Stimulated activated CD8-positive, alpha-beta memory T cell treated with anti-CD3 and anti-CD28 coated beads, Interleukin-15, amount 100 ng/mL, for 24 hours (primary cell): ENCODE measurements around the gene ETV6.
"Not testable (repeated sequence)": the region's sequence is repeated elsewhere in the genome, so short reads cannot be mapped to it uniquely, and the experiment has no call there.

Source experiments
- DNase-seq: peaks from one replicate; pipeline ENCODE4 v3.0.0-alpha.2; 2020; ENCODE audit warnings: low read depth

ETV6 gene

DNA sequence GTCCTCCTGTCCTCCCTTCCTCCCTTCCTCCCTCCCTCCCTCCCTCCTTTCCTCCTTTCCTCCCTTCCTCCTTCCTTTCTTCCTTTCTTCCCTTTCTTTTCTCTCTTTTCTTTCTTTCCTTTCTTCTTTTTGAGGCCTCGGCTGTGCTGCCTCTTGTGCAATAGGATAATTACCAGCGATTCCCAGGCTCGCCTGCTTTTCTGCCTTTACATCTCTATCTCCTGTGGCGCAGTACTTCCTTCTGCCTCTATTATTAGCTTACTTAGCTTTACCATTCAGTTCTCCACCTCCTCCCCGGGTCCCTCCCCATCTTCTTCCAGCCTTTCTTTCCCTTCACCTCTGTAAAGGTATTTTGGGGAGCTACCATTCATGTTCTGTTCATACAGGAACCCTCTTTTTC is 19.9 kb downstream of the ETV6 start:
- DNase-seq = no peak

DNA sequence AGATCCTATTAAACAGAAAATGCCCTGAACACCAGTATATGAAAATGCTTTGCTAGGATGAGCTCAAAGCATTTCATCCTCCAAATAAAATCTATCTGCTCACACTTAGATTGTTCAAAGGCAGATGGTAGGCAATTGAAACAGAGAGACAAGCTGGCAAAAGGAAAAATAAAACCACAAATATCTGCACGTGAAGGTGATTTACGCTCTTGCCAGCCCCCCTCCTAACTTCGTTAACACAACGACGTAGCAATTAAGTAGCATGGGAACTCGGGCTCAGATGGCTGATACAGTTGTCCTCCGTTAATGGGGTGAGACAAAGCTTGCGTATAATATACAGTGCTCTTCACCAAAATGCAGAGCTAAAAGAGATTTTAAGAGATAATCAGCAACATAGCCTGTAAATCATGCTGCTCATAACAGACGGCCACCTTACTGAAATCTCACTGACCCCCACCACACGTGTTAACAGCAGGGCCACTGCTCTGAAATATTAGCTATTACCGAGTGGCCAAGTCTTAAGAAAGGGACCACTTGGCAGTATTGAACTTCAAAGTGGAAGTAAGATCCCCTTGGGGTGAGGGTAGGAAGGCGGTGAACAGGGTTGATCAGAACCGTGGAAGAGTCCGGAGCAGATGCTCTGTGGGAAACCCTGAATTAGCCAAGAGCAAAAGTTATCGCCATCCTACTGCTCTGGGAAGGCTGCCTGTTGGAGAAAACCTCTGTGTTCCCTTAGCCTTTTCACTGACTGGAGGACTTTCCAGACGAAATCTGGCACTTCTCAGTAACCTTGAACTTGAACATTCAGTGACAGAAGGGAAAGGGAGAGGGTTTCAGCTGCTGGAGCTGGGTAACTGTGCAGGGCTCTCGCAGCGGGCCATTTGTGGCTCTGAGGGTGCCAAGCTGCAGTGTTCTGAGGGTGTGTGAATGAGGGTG is 23.1 kb downstream of the ETV6 start:
- DNase-seq = no peak

DNA sequence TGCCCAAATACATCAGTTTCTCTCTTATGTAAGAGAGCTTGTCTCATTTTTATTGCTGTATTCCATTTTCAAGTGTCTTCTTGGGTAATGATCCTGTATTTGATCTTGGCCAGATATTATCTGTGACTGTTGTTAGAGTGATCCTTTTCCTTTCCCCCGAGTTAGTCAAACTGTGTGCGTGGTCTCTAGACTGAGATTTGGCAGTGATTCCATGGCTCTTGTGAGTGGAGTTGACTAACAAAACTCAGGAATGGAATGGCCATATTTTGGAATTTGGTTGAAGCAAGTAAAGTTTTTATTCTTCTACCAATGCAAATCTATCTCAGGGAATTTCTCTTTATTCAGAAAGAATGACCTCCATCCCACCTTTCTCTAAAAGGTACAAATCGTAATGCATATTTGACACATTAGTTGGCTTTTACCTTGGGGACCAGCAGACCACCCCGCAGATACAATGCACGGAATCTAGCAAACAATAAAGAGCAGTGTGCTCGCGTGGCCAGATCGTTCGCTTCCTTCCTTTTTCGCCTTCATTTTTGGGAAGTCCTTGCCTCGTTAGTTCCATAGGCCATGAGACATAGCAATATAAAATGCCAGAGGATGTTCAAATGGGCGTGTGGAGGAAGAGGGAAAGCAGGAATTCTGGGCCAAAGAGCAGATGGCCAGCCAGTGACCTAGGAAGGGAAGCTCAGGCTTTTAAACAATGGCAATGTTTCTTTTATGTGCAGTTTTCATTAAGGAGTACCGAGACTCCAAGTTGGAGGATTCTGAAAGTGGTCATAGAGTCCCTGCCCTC is 24.4 kb downstream of the ETV6 start:
- DNase-seq = no peak

DNA sequence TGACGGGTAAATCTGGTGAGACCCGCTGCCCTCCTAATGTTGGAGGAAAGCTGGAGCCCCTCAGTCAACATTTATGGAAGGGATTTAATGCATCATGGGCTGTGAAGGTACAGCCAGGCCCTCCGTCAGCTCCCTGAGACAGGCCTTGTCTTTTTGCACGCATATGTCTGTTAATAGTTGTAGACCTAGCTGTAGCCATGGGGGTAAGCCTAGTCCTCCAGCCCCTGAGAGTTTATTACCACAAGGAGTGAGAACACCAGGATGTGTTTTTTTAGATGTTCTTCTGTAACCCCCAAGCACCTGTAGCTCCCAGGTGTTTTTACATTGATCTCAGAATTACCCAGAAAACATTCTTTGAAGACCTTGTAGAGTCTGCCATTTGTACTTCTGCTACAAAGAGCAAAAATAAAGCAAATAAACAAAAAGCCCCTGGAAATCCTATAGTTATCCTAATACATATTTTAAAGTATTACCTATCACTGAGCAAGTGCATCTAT is 25.5 kb downstream of the ETV6 start:
- DNase-seq = no peak

DNA sequence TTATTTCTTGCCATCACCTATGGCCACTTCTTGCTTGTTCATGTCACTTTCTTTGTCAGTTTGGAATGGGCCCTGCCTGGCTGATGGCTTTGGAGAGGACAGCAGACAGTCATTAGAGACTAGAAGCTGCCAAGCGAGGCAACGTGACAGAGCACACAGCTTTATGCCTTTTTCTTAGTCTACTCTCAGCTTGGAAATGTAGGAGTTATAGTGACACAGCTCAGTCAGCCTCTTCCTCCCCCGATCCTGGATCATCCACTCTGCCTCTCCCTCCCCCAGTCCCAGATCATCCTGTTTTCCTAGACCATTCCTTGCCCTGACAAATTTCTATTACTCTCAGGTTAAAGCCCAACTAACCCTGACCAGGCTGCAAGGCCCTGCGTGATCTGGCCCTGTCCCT is 26.6 kb downstream of the ETV6 start:
- DNase-seq = no peak

DNA sequence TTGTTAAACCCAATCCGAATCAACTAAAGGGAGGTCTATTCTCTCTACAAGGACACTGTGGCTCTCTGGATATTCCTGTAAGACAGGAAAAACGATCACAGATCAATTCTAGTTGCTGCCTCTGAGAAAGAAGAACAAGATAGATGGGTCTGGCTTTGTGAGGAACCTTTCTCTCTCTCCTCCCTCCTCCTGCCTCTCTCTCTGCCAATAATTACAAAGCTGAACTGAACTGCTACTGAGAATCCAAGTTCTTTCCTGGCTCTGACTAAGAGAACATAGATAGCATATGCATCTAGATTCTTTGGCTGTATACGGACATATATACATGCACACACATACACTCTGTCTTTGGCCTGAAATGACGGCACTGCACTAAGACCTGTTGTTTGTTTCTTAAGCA is 27.6 kb downstream of the ETV6 start:
- no peak for DNase-seq

DNA sequence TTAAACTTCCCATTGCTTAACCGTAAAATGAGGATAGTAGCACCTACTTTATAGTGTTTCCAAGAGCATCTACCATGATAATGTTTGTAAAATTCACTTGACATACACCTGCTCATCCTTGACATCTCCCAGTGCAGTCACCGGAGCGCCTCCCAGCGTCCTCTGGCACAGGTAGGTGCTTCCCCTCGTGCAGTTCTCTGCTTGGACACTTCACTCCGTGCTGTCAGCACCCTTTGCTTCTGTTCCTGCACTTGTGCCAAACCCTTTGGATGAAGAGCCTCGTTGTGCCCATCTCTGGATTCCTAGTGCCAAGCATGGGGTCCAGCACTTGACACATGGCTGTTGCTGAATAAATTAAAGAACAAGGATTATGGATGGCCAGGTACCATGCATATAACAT is 28.3 kb downstream of the ETV6 start:
- no peak for DNase-seq

DNA sequence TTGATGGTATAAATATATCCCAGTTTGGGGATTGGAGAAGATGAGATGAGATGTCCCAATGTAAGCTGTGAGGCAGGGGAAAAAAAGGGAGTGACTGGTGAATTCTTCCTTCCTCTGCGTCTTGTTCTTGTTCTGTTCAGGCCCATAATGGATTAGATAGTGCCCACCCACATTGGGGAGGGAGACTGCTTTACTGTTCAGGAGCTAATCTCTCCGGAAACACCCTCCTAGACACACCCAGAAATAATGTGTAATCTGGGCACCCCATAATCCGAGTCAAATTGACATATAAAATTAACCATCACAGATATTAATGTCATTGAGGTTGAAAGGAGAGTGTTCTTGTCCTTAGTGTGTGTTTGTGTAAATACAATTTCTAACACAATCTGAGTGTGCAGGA is 29.3 kb downstream of the ETV6 start:
- DNase-seq = no peak

DNA sequence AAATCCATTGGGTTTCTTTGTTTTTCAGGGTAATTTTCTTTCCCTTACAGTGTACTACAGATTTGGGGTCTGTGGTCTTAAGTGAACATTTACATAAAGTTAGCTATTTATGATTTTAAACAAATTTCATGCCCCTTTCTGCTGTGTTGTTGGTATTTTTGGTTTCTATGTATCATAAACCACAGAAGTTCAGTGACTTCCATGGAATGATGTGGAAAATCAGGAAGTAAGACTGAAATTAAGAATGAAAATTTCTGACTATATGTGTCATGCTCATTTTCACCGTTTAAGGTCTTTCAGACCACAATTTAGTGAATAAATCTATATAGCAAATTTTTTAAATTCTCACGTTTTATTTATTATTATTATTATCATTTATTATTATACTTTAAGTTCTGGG is 31.7 kb downstream of the ETV6 start:
- no peak for DNase-seq

DNA sequence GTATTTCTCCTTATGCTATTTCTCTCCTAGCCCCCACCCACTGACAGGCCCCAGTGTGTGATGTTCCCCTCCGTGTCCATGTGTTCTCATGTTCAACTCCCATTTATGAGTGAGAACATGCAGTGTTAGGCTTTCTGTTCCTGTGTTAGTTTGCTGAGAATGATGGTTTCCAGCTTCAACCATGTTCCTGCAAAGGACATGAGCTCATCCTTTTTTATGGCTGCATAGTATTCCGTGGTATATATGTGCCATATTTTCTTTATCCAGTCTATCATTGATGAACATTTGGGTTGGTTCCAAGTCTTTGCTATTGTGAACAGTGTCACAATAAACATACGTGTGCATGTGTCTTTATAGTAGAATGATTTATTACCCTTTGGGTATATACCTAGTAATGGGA is 32.2 kb downstream of the ETV6 start:
- not testable (repeated sequence) for DNase-seq

DNA sequence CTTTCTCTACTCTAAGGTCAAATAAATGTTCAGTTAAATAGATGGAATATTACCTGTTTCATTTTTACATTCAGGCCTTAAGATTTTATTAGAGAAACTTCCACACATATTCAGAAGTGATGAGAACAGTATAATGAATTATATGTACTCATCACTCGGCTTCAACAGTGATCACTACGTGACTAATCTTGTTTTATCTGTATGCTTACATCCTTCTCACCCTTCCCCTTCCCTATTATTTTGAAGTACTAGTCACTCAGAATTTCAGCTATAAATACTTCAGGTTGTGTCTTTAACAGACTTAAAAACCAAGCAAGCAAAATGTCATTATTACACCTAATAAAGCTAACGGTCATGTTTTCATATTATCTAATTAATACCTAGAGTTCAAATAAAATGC is 34.9 kb downstream of the ETV6 start:
- no peak for DNase-seq

DNA sequence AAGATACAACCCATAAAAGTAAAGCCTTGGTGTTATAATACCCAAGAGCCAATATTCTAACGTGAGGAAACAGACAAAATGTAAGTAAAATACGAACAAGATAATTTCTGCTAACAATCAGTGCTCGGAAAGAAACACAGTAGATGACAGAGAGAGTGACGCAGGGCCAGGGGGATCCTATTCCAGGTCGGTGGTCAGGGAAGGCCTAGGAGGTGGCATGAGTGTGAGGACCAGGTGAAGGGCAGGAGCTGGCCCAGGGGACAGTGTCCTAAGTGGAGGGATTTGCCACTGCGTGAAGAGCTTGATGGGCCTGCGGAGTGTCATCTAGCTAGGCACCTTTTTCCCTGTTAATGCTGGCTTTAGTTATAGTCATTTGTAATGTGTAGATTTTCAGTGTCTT is 35.3 kb downstream of the ETV6 start:
- no peak for DNase-seq

DNA sequence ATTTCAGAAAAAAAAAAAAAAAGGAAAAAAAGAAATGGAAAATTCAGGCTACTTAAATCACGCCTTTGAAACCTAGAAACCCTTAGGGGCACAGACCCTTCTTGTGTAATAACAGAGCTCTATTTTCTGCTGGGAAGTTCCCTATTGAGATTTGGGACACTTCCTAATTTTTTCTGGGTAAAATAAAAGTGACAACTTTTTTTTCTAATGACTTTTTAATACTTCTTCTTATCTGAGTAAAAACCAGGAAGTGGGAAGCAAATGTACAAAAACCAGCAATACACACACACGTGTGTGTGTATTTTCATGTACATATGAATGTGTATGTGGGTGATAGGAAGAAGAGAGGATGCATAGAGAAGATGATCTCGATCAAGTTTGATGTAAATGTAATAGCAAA is 35.8 kb downstream of the ETV6 start:
- DNase-seq = no peak

DNA sequence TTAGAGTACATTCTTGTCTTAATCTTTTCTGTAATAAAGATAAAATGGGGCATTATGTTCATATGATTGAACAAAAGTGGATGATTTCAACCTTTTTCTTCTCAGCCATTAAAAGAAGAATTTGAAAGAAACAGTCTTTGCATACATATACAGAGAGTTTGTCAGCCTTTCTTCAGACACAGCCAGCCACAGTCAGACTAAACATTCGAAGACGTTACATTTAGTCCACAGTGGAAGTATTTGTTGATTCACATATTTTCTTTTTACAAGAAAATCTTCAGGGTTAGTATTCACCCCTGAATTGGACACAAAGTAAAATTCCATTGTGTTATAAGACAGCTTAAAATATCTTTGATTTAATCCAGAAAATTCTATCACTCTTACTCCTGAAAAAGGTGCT is 36.2 kb downstream of the ETV6 start:
- no peak for DNase-seq

DNA sequence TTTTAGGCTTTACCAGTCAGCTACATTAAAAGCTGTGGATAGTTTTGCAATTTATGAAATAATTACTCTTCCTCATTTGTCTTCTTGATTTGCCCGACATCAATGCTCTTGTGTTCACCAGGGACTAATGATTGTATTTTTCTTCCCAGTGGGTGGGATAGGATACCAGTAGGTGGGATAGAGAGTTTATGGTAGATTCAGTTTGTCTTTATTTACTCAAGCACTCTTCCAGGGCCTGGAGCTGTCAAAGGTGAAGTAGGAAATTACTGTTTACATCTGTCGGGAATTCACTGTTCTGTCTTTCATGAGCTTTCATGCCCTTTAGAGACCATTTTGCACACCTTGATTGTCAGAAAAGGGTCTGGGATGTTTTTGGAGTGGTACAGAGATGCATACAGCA is 36.6 kb downstream of the ETV6 start:
- DNase-seq = no peak

DNA sequence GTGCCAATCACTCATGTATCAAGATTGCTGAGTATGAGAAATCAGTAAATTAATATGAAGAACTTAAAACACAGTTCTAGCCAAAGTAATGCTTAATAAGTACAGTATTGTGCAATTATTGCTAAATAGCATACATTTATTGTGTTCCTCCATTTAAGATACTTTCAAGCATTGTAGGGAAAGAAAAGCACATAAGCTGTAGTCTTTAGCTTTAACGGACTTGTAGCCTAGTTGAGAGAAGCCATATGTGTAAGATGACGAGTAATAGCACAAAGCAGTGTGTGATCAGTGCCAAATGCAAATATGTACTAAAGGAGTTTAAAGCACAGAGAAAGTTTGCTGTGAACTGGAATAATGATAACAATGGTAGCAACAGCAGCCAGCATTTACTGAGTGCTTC is 38.1 kb downstream of the ETV6 start:
- DNase-seq = no peak

DNA sequence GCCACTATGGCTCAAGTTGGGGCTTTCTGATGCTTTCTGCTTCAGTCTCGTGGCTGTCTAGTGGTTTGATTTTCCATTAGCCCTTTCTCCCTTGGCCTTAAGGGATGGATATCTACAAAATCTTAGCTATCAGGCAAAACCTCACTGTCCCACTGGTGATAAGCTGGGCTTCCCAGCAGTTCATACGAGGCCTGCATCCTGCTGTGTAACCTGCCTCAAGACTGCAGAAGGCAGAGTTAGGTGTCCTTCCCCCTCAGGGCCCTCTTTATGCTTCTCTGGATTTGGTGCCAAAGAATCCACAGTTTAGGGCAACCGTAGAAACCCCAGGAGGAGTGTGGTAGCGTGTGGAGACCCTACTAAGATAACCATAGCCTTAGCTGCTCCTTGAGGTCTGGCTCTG is 38.9 kb downstream of the ETV6 start:
- no peak for DNase-seq

DNA sequence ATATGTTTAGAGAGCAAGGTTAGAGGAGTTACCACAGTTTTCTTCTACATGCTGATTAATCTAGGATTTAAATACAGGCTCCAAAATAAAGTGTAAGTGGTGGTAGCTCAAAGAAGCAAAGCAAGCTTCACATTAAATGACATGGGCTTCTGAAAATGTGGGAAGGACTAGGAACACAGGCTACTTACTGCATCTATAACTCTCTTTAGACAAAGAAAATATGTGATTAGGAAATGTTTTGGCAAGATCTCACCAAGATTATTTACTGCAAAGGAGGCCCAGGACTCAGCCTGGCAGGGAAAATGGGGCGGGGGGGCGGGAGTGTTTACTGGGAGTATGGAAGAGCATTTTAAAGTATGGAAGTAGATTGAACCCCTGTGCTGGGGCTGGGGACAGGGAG is 39.4 kb downstream of the ETV6 start:
- DNase-seq = no peak

DNA sequence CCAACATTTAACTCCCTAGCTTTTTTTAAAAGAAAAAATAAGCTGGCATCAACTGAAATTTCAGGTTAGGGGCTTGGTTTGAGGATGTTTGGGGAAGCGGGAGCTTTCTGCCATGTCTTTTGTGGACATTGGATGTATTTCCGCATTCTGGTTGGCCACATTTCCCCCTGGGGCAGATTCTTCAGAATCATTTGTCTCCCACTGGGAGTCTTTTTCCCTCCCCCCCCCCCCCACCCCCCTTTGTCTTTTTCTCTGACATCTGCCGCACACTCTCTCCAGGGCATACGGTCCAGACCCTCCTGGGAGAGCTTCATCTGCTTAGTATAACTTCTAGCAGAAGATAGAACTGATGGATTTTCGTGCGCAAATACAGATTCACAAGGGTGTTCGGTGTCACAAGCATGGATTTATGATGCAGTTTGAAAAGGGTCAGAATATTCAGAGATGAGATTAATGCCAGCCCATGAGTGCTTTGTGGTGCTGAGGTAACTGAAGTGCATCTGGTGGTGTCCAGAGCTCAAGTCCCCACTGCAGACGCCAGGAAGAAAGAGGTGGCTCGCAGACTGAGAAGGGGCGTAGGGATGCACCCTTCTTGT is 40.2 kb downstream of the ETV6 start:
- DNase-seq = no peak

DNA sequence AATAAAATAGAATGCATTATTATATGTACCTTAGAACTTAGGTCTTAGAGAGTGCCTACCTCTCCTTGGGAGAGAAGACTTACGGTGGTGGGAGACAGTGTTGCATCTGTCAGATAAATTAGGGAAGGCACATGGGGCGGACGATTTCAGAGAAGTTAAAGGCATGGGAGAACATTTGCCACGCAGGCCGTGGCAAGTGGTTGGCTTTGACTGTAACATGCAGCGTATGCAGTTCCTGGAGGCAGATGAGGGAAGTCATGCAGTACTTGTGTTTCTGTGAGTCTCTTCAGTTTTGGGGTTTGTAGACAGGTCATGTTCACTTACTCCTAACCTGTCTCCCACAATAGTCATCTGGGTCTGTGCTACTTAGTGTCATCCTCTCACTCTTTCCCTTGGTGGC is 43.6 kb downstream of the ETV6 start:
- DNase-seq = no peak

DNA sequence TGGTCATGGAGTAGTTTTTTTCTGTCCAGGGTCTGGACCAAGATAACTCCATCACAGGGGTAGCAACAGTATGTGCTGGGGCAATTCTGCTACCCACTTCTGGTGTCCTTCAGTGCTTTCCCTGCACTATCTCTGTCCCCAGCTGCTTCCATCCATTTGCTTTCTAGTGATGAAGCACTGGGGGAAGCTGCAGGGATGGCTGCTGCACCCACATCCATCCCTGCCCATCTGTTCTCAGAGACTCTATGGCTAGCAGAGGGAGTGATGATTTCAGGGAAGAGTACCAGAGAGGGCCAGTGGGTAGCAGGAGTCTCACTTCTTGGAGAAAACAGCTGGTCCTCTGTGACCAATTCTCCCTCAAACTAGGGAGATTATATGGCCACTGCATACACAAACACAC is 44.1 kb downstream of the ETV6 start:
- DNase-seq = no peak

DNA sequence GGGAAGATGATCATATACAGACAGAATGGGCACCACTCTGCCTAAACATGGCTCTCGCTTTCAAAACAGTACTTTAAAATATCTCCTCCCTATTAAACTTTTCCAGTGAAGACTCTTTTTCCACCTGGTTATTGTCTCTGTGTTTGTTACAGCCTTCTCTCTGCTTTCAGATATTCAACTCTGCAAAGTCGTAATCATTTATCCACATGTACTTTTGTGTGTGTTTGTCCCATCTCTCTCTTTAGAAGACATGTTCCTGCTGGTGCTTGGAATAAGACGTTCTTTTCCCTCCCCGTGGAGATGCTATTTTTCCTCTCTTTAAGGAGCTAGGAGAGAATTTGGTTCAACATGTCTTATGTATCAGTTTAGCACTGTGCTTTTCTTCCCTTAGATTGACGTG is 45.1 kb downstream of the ETV6 start:
- DNase-seq = no peak

DNA sequence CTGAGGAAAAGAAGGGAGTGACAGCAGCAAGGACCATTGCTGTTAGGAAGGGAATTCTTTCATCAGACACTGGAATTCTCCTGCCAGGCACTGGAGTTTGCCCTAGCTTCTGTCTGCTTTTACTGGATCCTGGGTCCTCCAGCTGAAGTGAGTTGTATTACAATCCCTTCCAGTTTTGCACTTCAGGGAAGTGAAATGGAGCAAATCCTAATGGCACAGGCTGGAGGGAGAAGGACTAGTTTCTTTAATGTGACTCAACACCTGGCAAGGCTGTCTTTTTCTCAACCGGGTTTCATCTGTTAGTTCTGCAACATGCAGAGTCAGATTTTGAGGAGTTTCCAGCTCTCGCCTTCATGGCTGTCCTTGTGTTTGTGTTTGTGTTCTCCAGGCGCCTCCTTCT is 45.8 kb downstream of the ETV6 start:
- DNase-seq = no peak
